ENCODE data around the gene PGBD2. TPM values are rescaled to one million over a fixed set of nuclear protein-coding genes. Genes with fewer than 3 reads are reported as not detected.

The PGBD2 gene
- total and polyA plus RNA-seq, 9 of the 15 experiments (the other 6 are each of a cell fraction or from before 2014, with no cell fraction given) = 11.9 to 21.8 (median 14.7) TPM

DNA sequence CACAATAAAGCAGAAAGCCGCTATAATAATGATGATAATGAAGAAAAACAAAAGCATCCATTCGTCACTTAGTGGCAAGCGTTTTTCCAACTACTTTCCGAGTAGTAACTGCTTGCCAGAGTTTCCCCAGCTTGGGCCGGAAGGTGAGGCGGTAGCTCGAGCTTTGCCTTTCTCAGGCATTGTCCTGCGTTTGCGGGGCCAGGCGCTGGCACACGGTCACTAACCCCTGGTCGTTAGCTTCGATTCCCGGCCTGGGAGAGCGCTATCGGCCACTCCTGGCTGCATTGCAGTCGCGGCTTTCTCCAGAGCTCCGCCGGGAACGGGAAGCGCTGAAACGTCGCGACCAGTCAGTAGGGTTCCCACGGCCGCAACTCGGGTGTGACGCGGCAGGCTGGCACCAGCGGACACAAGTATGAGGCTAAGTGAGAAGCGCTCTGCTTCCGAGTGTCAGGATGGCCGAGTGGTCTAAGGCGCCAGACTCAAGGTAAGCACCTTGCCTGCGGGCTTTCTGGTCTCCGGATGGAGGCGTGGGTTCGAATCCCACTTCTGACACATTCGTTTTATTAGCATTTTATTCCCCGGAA is 32.5 kb upstream of the PGBD2 start (continued):
- TF ChIP-seq, protein P1, sequence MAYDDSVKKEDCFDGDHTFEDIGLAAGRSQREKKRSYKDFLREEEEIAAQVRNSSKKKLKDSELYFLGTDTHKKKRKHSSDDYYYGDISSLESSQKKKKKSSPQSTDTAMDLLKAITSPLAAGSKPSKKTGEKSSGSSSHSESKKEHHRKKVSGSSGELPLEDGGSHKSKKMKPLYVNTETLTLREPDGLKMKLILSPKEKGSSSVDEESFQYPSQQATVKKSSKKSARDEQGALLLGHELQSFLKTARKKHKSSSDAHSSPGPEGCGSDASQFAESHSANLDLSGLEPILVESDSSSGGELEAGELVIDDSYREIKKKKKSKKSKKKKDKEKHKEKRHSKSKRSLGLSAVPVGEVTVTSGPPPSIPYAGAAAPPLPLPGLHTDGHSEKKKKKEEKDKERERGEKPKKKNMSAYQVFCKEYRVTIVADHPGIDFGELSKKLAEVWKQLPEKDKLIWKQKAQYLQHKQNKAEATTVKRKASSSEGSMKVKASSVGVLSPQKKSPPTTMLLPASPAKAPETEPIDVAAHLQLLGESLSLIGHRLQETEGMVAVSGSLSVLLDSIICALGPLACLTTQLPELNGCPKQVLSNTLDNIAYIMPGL (CRISPR knock-in tag; IDR thresholded peaks at IDR 0.05) = peak; percentile 95; the same call in 1 of the 2 replicates
- TF ChIP-seq, protein P2, sequence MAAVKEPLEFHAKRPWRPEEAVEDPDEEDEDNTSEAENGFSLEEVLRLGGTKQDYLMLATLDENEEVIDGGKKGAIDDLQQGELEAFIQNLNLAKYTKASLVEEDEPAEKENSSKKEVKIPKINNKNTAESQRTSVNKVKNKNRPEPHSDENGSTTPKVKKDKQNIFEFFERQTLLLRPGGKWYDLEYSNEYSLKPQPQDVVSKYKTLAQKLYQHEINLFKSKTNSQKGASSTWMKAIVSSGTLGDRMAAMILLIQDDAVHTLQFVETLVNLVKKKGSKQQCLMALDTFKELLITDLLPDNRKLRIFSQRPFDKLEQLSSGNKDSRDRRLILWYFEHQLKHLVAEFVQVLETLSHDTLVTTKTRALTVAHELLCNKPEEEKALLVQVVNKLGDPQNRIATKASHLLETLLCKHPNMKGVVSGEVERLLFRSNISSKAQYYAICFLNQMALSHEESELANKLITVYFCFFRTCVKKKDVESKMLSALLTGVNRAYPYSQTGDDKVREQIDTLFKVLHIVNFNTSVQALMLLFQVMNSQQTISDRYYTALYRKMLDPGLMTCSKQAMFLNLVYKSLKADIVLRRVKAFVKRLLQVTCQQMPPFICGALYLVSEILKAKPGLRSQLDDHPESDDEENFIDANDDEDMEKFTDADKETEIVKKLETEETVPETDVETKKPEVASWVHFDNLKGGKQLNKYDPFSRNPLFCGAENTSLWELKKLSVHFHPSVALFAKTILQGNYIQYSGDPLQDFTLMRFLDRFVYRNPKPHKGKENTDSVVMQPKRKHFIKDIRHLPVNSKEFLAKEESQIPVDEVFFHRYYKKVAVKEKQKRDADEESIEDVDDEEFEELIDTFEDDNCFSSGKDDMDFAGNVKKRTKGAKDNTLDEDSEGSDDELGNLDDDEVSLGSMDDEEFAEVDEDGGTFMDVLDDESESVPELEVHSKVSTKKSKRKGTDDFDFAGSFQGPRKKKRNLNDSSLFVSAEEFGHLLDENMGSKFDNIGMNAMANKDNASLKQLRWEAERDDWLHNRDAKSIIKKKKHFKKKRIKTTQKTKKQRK (IDR thresholded peaks at IDR 0.05; ENCODE audit: borderline replicate concordance, low read depth, low read length) = no peak
- no peak; the same call in 1 of the 2 replicates for TF ChIP-seq ZNF24 (IDR thresholded peaks at IDR 0.05)
- TF ChIP-seq ZNF354B (CRISPR knock-in tag; IDR thresholded peaks at IDR 0.05) = no peak
- TF ChIP-seq FOXM1 (IDR thresholded peaks at IDR 0.05; ENCODE audit: low read depth) = no peak
- no peak for TF ChIP-seq FOXM1 (CRISPR knock-in tag; IDR thresholded peaks at IDR 0.05; ENCODE audit: low read depth)
- TF ChIP-seq ZBTB26 (CRISPR knock-in tag; IDR thresholded peaks at IDR 0.05) = no peak
- no peak for TF ChIP-seq PTBP1 (IDR thresholded peaks at IDR 0.05; ENCODE audit: low read depth, low read length)
- no peak for TF ChIP-seq PHB2 (IDR thresholded peaks at IDR 0.05; ENCODE audit: low read depth)
- TF ChIP-seq FOSL1 (tag; conservative IDR thresholded peaks at IDR 0.05) = no peak
- no peak; the same call in none of the 2 replicates for TF ChIP-seq MYC (IDR thresholded peaks at IDR 0.05; ENCODE audit: low read depth, low read length)
- TF ChIP-seq MYC (CRISPR knock-in tag; IDR thresholded peaks at IDR 0.05; ENCODE audit: borderline replicate concordance, low read depth) = no peak
- no peak for TF ChIP-seq SNIP1 (IDR thresholded peaks at IDR 0.05; ENCODE audit: low read depth)
- TF ChIP-seq RB1 (IDR thresholded peaks at IDR 0.05; ENCODE audit: low read depth) = peak; percentile 97
- 0 out of 2 replicates have a peak, but pooled peaks have one; percentile 49 for TF ChIP-seq HCFC1 (IDR thresholded peaks at IDR 0.05; ENCODE audit: low read depth, low read length)
- TF ChIP-seq, protein P3, sequence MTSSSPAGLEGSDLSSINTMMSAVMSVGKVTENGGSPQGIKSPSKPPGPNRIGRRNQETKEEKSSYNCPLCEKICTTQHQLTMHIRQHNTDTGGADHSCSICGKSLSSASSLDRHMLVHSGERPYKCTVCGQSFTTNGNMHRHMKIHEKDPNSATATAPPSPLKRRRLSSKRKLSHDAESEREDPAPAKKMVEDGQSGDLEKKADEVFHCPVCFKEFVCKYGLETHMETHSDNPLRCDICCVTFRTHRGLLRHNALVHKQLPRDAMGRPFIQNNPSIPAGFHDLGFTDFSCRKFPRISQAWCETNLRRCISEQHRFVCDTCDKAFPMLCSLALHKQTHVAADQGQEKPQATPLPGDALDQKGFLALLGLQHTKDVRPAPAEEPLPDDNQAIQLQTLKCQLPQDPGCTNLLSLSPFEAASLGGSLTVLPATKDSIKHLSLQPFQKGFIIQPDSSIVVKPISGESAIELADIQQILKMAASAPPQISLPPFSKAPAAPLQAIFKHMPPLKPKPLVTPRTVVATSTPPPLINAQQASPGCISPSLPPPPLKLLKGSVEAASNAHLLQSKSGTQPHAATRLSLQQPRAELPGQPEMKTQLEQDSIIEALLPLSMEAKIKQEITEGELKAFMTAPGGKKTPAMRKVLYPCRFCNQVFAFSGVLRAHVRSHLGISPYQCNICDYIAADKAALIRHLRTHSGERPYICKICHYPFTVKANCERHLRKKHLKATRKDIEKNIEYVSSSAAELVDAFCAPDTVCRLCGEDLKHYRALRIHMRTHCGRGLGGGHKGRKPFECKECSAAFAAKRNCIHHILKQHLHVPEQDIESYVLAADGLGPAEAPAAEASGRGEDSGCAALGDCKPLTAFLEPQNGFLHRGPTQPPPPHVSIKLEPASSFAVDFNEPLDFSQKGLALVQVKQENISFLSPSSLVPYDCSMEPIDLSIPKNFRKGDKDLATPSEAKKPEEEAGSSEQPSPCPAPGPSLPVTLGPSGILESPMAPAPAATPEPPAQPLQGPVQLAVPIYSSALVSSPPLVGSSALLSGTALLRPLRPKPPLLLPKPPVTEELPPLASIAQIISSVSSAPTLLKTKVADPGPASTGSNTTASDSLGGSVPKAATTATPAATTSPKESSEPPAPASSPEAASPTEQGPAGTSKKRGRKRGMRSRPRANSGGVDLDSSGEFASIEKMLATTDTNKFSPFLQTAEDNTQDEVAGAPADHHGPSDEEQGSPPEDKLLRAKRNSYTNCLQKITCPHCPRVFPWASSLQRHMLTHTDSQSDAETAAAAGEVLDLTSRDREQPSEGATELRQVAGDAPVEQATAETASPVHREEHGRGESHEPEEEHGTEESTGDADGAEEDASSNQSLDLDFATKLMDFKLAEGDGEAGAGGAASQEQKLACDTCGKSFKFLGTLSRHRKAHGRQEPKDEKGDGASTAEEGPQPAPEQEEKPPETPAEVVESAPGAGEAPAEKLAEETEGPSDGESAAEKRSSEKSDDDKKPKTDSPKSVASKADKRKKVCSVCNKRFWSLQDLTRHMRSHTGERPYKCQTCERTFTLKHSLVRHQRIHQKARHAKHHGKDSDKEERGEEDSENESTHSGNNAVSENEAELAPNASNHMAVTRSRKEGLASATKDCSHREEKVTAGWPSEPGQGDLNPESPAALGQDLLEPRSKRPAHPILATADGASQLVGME (CRISPR knock-in tag; IDR thresholded peaks at IDR 0.05) = no peak; the same call in 1 of the 2 replicates
- no peak for TF ChIP-seq ATF1 (CRISPR knock-in tag; IDR thresholded peaks at IDR 0.05)
- no peak for TF ChIP-seq ATF1 (tag; IDR thresholded peaks at IDR 0.05)
